NCI-H2107 treated with DMSO at 0.1 percent for 48 hours (cell line): ENCODE measurements around the gene AKR1B1.
A peak's percentile ranks its signal among the peaks of the same experiment; 100 is the strongest.

Source experiments
- DNase-seq: peaks from one replicate; lab custom pipeline; 2025; ENCODE audit not compliant: unreplicated experiment; lab: John Stamatoyannopoulos, UW

Gene AKR1B1

GRCh38 chr7:134420424-134421125, 38.3 kb downstream of the AKR1B1 start:
- peak; percentile 41 for DNase-seq

- DNase-seq: no peak
These were observed 39.0 kb downstream of the AKR1B1 start for GRCh38 chr7:134419875-134420274.

- DNase-seq: no peak
These were observed 39.8 kb downstream of the AKR1B1 start for GRCh38 chr7:134419085-134419484.

- DNase-seq: no peak
These were observed 43.2 kb downstream of the AKR1B1 start for GRCh38 chr7:134415700-134416099.

- DNase-seq: no peak
These were observed 44.8 kb downstream of the AKR1B1 start for GRCh38 chr7:134414109-134414508.

GRCh38 chr7:134407311-134407710, 51.6 kb downstream of the AKR1B1 start:
- no peak for DNase-seq

GRCh38 chr7:134406431-134406830, 52.5 kb downstream of the AKR1B1 start:
- DNase-seq: no peak

DNA sequence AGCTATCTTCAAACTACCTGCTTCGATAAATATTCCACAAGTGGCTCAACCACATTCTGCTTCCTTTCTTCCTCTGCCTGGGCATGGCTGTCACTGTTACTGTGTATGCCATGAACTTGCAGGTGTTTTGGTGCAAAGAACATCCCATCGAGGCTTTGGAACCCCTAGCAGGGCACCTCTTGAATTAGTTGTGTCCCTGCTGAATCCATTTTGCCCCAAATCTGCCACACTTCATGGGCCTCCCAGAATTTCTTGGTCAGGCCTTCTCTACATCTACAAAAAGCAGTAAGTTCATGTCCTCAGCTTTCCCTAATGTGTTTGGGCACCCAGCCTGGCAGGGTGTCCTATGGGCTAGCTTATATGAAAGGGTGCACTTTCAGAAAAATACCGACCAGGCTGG, 53.6 kb downstream of the AKR1B1 start:
- DNase-seq: no peak

DNA sequence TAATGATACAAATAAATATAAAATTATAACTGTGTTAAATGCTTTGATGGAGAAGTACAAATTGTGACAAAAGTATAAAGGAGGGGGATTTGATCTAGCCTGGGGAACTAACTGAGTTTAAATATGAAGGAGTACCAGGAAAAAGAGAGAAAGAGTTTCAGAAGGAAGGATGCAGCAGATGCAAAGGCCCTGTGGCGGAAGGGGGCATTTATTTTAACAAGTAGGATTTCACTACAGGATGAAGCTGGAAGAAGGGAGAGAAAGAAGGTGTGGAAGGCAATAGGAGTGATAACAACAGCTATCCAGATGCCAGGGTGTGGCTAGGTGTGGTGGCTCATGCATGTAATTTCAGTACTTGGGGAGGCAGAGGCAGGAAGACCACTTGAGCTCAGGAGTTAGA, 55.8 kb downstream of the AKR1B1 start:
- DNase-seq: no peak

GRCh38 chr7:134400859-134401258, 58.0 kb downstream of the AKR1B1 start:
- DNase-seq: no peak

DNA sequence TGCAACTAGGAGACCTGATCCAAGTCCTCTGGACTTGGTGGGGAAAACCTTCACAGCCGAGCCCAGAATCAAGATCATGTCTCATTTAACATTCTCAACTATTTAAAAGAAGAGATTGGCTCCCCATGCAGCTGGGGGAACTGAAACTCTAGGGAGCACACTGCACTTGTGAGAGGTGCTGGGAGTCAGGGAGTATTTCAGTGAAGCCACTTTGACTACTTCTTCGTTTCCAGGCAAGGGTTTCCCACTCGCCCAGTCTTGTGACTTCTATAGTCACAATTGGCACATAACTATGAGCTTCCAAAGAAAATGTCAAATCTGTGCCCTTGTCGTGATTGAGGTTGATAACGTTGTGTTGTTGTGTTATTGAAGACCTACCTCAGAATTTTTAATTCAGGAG, 62.9 kb downstream of the AKR1B1 start:
- DNase-seq: no peak

GRCh38 chr7:134395604-134396003, 63.3 kb downstream of the AKR1B1 start:
- no peak for DNase-seq

- no peak for DNase-seq
These were observed 64.8 kb downstream of the AKR1B1 start for GRCh38 chr7:134394056-134394455.
